Hepatocyte (in vitro differentiated cells): Measurements from ENCODE around the gene GFY. TPM values are rescaled to one million over a fixed set of nuclear protein-coding genes. Genes with fewer than 3 reads are reported as not detected.
A peak's percentile ranks its signal among the peaks of the same experiment; 100 is the strongest.

Experiments
- DNase-seq: peaks from one replicate; pipeline ENCODE4 v3.0.0-alpha.2; 2016; ENCODE audit warnings: low spot score
- H2AFZ ChIP-seq: fragments of 200-600 bp; sonication (generic); 2 replicates; pipeline ENCODE4 v1.6.0; 2016; ENCODE audit warnings: antibody characterized with exemption, mild to moderate bottlenecking
- H3K27ac ChIP-seq: fragments of 200-600 bp; sonication (generic); 2 replicates; pipeline ENCODE4 v1.5.1; 2016; ENCODE audit warnings: mild to moderate bottlenecking
- H3K27me3 ChIP-seq: fragments of 200-600 bp; sonication (generic); 2 replicates; pipeline ENCODE4 v1.6.1; 2016
- H3K36me3 ChIP-seq: fragments of 200-600 bp; sonication (generic); replicated peaks from 2 replicates; pipeline ENCODE4 v1.5.1; 2016; ENCODE audit warnings: low read depth; ENCODE audit not compliant: insufficient read depth
- H3K4me1 ChIP-seq: fragments of 200-600 bp; sonication (generic); 2 replicates; pipeline ENCODE4 v1.5.1; 2016; ENCODE audit warnings: mild to moderate bottlenecking, moderate library complexity; ENCODE audit not compliant: insufficient read depth
- H3K4me2 ChIP-seq: fragments of 200-600 bp; sonication (generic); 2 replicates; pipeline ENCODE4 v1.6.0; 2016
- H3K4me3 ChIP-seq: fragments of 200-600 bp; sonication (generic); 2 replicates; pipeline ENCODE4 v1.5.1; 2016; ENCODE audit warnings: mild to moderate bottlenecking
- H3K79me2 ChIP-seq: fragments of 200-600 bp; sonication (generic); 2 replicates; pipeline ENCODE4 v1.6.0; 2017; ENCODE audit warnings: mild to moderate bottlenecking
- H3K9me2 ChIP-seq: fragments of 200-600 bp; sonication (generic); replicated peaks from 2 replicates; pipeline ENCODE4 v1.6.0; 2017; ENCODE audit warnings: mild to moderate bottlenecking; ENCODE audit not compliant: insufficient read depth
- H3K9me3 ChIP-seq: fragments of 200-600 bp; sonication (generic); 2 replicates; pipeline ENCODE4 v1.5.1; 2016; ENCODE audit warnings: low read depth, mild to moderate bottlenecking
- H4K20me1 ChIP-seq: fragments of 200-600 bp; sonication (generic); 2 replicates; pipeline ENCODE4 v1.6.0; 2016; ENCODE audit warnings: mild to moderate bottlenecking; ENCODE audit not compliant: insufficient read depth, poor library complexity, severe bottlenecking
- EZH2 ChIP-seq: fragments of 200-600 bp; sonication (generic); IDR thresholded peaks from 2 replicates; pipeline ENCODE4 v1.6.1; 2016; ENCODE audit warnings: antibody characterized with exemption, mild to moderate bottlenecking, borderline replicate concordance
- EZH2phosphoT487 ChIP-seq: fragments of 200-600 bp; sonication (generic); IDR thresholded peaks from one replicate; pipeline ENCODE4 v1.6.1; 2018; ENCODE audit warnings: antibody characterized with exemption, mild to moderate bottlenecking, low read depth, moderate library complexity; ENCODE audit not compliant: unreplicated experiment, severe bottlenecking
- WGBS: methylation state at CpG from one replicate; pipeline ENCODE4 v1.1.6; 2016; ENCODE audit warnings: low lambda C conversion rate; ENCODE audit errors: missing lambda C conversion rate; 5-methylcytosine and 5-hydroxymethylcytosine counted together
- polyA plus RNA-seq: library from polyadenylated mRNA; unstranded; fragments of >200 nt; fragmentation: Nextera tagmentation; extraction: Ambion mirVana; gene quantifications from 2 replicates; pipeline ENCODE4 v1.2.1, GENCODE V29; 2016
- total RNA-seq: library from RNA; depleted of rRNA; stranded (reverse); fragments of >200 nt; gene quantifications from 2 replicates; pipeline ENCODE4 v1.2.3, GENCODE V29; 2014
- TF ChIP-seq, protein P1 (sequence below): fragments of 200-600 bp; sonication (generic); IDR thresholded peaks from 2 replicates; pipeline ENCODE4 v1.5.1; 2016; ENCODE audit warnings: antibody characterized with exemption, mild to moderate bottlenecking; ENCODE audit not compliant: poor library complexity

Gene GFY
- total and polyA plus RNA-seq, 2 experiments from 2014 or later = not detected

DNA sequence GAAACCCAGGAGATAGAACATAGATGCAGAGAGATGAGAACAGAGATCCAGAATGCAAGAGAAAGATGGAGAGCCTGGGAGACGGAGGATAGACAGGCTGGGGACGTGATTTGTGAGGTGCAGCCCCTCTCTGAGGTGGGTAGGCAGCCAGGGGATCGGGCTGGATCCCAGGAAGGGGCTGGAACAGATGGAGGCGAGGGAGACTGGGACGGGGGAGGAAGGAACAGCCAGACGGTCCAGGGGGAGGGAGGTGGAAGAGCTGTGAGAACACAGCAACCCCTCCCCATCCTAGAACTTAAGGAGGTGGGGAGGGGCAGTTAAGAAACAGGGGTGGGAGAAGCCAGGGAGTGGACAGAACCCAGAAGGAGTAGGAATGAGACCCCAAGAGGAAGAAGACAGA, 13.1 kb downstream of the GFY start:
- no peak for DNase-seq
- no peak overlapping the region for H3K4me3 ChIP-seq
- no peak overlapping the region for H2AFZ ChIP-seq
- H3K4me1 ChIP-seq = peaks cover 3% of the 10 kb centered on the region
- H3K4me2 ChIP-seq = no peak overlapping the region
- TF ChIP-seq, protein P1, sequence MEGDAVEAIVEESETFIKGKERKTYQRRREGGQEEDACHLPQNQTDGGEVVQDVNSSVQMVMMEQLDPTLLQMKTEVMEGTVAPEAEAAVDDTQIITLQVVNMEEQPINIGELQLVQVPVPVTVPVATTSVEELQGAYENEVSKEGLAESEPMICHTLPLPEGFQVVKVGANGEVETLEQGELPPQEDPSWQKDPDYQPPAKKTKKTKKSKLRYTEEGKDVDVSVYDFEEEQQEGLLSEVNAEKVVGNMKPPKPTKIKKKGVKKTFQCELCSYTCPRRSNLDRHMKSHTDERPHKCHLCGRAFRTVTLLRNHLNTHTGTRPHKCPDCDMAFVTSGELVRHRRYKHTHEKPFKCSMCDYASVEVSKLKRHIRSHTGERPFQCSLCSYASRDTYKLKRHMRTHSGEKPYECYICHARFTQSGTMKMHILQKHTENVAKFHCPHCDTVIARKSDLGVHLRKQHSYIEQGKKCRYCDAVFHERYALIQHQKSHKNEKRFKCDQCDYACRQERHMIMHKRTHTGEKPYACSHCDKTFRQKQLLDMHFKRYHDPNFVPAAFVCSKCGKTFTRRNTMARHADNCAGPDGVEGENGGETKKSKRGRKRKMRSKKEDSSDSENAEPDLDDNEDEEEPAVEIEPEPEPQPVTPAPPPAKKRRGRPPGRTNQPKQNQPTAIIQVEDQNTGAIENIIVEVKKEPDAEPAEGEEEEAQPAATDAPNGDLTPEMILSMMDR = no peak
- TF ChIP-seq EZH2phosphoT487 (no peak), EZH2 (no peak)
- H3K79me2 ChIP-seq = no peaks in the 10 kb centered on the region
- H3K27me3 ChIP-seq = peaks cover 90% of the 10 kb centered on the region
- no peaks in the 10 kb centered on the region for H3K9me3 ChIP-seq
- H3K27ac ChIP-seq = no peak overlapping the region
- H4K20me1 ChIP-seq = no peaks in the 10 kb centered on the region
- WGBS = 31% methylated on average over 5 of the region's 6 CpGs
- no peaks in the 10 kb centered on the region for H3K36me3 ChIP-seq
- no peaks in the 10 kb centered on the region for H3K9me2 ChIP-seq

DNA sequence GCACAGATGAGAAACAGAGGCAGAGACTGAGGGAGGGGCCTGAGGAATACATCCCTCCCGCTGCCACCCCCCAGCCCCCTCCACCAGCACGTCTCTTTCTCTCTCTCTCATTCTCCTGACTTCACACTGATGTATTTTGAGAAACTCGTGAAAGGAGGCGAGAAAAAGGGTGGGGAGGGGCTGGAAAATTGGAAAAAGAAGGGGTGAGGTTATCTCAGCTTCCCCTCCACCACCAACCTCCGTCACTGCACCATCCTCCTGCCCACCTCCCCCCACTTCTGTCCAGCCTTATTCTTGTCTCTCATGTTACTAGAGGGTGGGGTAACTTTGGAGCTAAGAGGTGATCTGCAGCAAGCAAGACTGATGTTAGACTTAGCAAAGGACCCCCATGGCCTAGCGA, 14.6 kb downstream of the GFY start:
- DNase-seq = no peak
- Histone ChIP-seq H3K79me2 (no peaks in the 10 kb centered on the region), H3K9me3 (no peaks in the 10 kb centered on the region), H3K4me1 (peaks cover 3% of the 10 kb centered on the region), H3K9me2 (no peaks in the 10 kb centered on the region), H3K4me2 (no peak overlapping the region), H3K4me3 (no peak overlapping the region), H3K36me3 (no peaks in the 10 kb centered on the region), H3K27me3 (peaks cover 74% of the 10 kb centered on the region), H4K20me1 (no peaks in the 10 kb centered on the region), H3K27ac (no peak overlapping the region), H2AFZ (no peak overlapping the region)
- TF ChIP-seq EZH2phosphoT487 = no peak
- TF ChIP-seq, protein P1 = no peak
- no peak for TF ChIP-seq EZH2
- WGBS = 44% methylated on average over 6 of the region's 6 CpGs

DNA sequence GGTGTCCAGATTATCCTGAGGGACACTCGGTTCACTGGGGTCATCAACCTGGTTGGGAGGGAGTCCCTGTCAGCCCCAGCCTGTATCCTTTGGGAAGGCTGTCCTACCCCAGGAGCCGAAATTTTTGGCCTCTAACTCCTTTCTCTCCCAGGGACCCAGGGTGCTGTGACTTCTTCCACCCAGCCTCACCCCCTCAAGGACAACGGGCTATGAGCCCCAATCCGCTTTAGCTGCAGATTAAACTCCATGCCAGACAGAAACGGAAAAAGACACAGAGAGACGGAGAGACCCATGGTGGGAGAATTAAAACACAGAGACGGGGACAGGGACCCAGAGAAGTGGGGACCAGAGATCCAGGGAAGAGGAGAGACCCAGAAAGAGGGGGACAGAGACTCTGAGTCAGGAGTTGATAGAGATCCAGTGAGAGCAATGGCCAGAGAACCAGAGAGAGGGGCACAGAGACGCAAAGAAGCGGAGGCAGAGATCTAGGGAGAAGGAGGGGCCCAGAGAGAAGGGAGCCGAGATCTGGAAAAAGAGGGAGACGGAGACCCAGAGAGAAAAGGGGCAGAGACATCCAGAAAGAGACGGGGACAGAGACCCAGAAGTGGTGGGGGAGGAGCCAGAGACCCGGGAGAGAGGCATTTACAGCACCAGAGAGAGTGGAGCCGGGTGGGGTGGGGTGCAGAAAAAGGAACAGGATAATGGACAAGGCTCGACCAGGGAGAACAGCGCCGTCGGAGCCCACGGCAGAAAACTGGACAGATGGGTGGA, 15.4 kb downstream of the GFY start:
- Histone ChIP-seq H3K27ac (no peak overlapping the region), H3K27me3 (peaks cover 66% of the 10 kb centered on the region), H2AFZ (no peak overlapping the region), H3K4me2 (peak overlapping the region; percentile 95), H3K36me3 (no peaks in the 10 kb centered on the region), H4K20me1 (no peaks in the 10 kb centered on the region), H3K79me2 (no peaks in the 10 kb centered on the region), H3K4me1 (peaks cover 3% of the 10 kb centered on the region), H3K9me3 (no peaks in the 10 kb centered on the region), H3K9me2 (no peaks in the 10 kb centered on the region), H3K4me3 (no peak overlapping the region)
- WGBS = 45% methylated on average over 18 of the region's 19 CpGs
- TF ChIP-seq EZH2 = peak; percentile 68
- TF ChIP-seq, protein P1 = no peak
- DNase-seq = no peak
